Activated naive CD8-positive, alpha-beta T cell (primary cell): ENCODE results near the gene MKLN1.
"Not testable (repeated sequence)": the region's sequence is repeated elsewhere in the genome, so short reads cannot be mapped to it uniquely, and the experiment has no call there.

Experiments
- H3K27ac Mint-ChIP-seq: one replicate; pipeline ENCODE4 v1.8.0; 2021; ENCODE audit warnings: mixed read lengths
- H3K27me3 Mint-ChIP-seq: one replicate; pipeline ENCODE4 v1.8.0; 2021; ENCODE audit warnings: mixed read lengths
- H3K36me3 Mint-ChIP-seq: one replicate; pipeline ENCODE4 v1.8.0; 2021; ENCODE audit warnings: mixed read lengths
- H3K4me1 Mint-ChIP-seq: one replicate; pipeline ENCODE4 v1.8.0; 2021; ENCODE audit warnings: low read depth, mixed read lengths
- H3K4me3 Mint-ChIP-seq: one replicate; pipeline ENCODE4 v1.8.0; 2021; ENCODE audit warnings: mild to moderate bottlenecking, mixed read lengths
- H3K9me3 Mint-ChIP-seq: one replicate; pipeline ENCODE4 v1.8.0; 2021; ENCODE audit warnings: low read depth, mixed read lengths

Gene MKLN1

GRCh38 chr7:131385039-131385605 is 57.4 kb downstream of the MKLN1 start:
- H3K27ac Mint-ChIP-seq: no peak overlapping the region
- peaks cover 43% of the 10 kb centered on the region for H3K4me1 Mint-ChIP-seq
- H3K9me3 Mint-ChIP-seq: no peaks in the 10 kb centered on the region
- H3K36me3 Mint-ChIP-seq: peaks cover 14% of the 10 kb centered on the region
- H3K27me3 Mint-ChIP-seq: no peaks in the 10 kb centered on the region
- H3K4me3 Mint-ChIP-seq: no peak overlapping the region

- no peaks in the 10 kb centered on the region for H3K9me3 Mint-ChIP-seq
- peaks cover 36% of the 10 kb centered on the region for H3K4me1 Mint-ChIP-seq
- H3K27ac Mint-ChIP-seq: no peak overlapping the region
- H3K36me3 Mint-ChIP-seq: peaks cover 21% of the 10 kb centered on the region
- H3K4me3 Mint-ChIP-seq: no peak overlapping the region
- H3K27me3 Mint-ChIP-seq: no peaks in the 10 kb centered on the region
These were observed 60.5 kb downstream of the MKLN1 start for GRCh38 chr7:131388126-131388525.

GRCh38 chr7:131390275-131390674 is 62.6 kb downstream of the MKLN1 start:
- Mint-ChIP-seq H3K4me1 (peaks cover 25% of the 10 kb centered on the region), H3K27ac (no peak overlapping the region), H3K9me3 (no peaks in the 10 kb centered on the region), H3K36me3 (peaks cover 15% of the 10 kb centered on the region), H3K27me3 (no peaks in the 10 kb centered on the region), H3K4me3 (no peak overlapping the region)

GRCh38 chr7:131391145-131391544 is 63.5 kb downstream of the MKLN1 start:
- H3K27ac Mint-ChIP-seq: no peak overlapping the region
- H3K4me3 Mint-ChIP-seq: no peak overlapping the region

GRCh38 chr7:131400681-131401176 is 73.1 kb downstream of the MKLN1 start:
- no peaks in the 10 kb centered on the region for H3K27me3 Mint-ChIP-seq
- peaks cover 33% of the 10 kb centered on the region for H3K36me3 Mint-ChIP-seq
- H3K9me3 Mint-ChIP-seq: peaks cover 8% of the 10 kb centered on the region
- H3K4me1 Mint-ChIP-seq: peaks cover 28% of the 10 kb centered on the region
- H3K27ac Mint-ChIP-seq: no peak overlapping the region
- H3K4me3 Mint-ChIP-seq: no peak overlapping the region

More at GRCh38 chr7:131391145-131391544, 63.5 kb downstream of the MKLN1 start:
- Mint-ChIP-seq H3K27me3 (no peaks in the 10 kb centered on the region), H3K36me3 (peaks cover 13% of the 10 kb centered on the region), H3K4me1 (peaks cover 23% of the 10 kb centered on the region), H3K9me3 (no peaks in the 10 kb centered on the region)

- peaks cover 8% of the 10 kb centered on the region for H3K9me3 Mint-ChIP-seq
- H3K4me3 Mint-ChIP-seq: no peak overlapping the region
- peaks cover 33% of the 10 kb centered on the region for H3K36me3 Mint-ChIP-seq
- no peaks in the 10 kb centered on the region for H3K27me3 Mint-ChIP-seq
- H3K4me1 Mint-ChIP-seq: peaks cover 28% of the 10 kb centered on the region
- H3K27ac Mint-ChIP-seq: no peak overlapping the region
These were observed 73.5 kb downstream of the MKLN1 start for GRCh38 chr7:131401194-131401593.

GRCh38 chr7:131403322-131403721 is 75.6 kb downstream of the MKLN1 start:
- H3K27ac Mint-ChIP-seq: no peak overlapping the region

GRCh38 chr7:131404226-131404911 is 76.7 kb downstream of the MKLN1 start:
- peaks cover 8% of the 10 kb centered on the region for H3K9me3 Mint-ChIP-seq
- peaks cover 27% of the 10 kb centered on the region for H3K4me1 Mint-ChIP-seq
- no peaks in the 10 kb centered on the region for H3K27me3 Mint-ChIP-seq
- no peak overlapping the region for H3K27ac Mint-ChIP-seq
- peaks cover 30% of the 10 kb centered on the region for H3K36me3 Mint-ChIP-seq
- no peak overlapping the region for H3K4me3 Mint-ChIP-seq

More at GRCh38 chr7:131403322-131403721, 75.6 kb downstream of the MKLN1 start:
- H3K4me3 Mint-ChIP-seq: no peak overlapping the region
- peaks cover 32% of the 10 kb centered on the region for H3K4me1 Mint-ChIP-seq
- H3K36me3 Mint-ChIP-seq: peaks cover 31% of the 10 kb centered on the region
- no peaks in the 10 kb centered on the region for H3K27me3 Mint-ChIP-seq
- H3K9me3 Mint-ChIP-seq: peaks cover 8% of the 10 kb centered on the region

- H3K27me3 Mint-ChIP-seq: no peaks in the 10 kb centered on the region
- no peak overlapping the region for H3K4me3 Mint-ChIP-seq
- H3K36me3 Mint-ChIP-seq: peaks cover 3% of the 10 kb centered on the region
- H3K4me1 Mint-ChIP-seq: peaks cover 14% of the 10 kb centered on the region
- no peaks in the 10 kb centered on the region for H3K9me3 Mint-ChIP-seq
- no peak overlapping the region for H3K27ac Mint-ChIP-seq
These were observed 81.6 kb downstream of the MKLN1 start for GRCh38 chr7:131409129-131409766.

GRCh38 chr7:131412031-131412430 is 84.4 kb downstream of the MKLN1 start:
- peaks cover 3% of the 10 kb centered on the region for H3K36me3 Mint-ChIP-seq
- H3K27me3 Mint-ChIP-seq: no peaks in the 10 kb centered on the region
- H3K4me3 Mint-ChIP-seq: no peak overlapping the region
- peaks cover 5% of the 10 kb centered on the region for H3K4me1 Mint-ChIP-seq
- H3K27ac Mint-ChIP-seq: no peak overlapping the region
- no peaks in the 10 kb centered on the region for H3K9me3 Mint-ChIP-seq

GRCh38 chr7:131413711-131414110 is 86.0 kb downstream of the MKLN1 start:
- Mint-ChIP-seq H3K9me3 (no peaks in the 10 kb centered on the region), H3K27ac (no peak overlapping the region), H3K27me3 (no peaks in the 10 kb centered on the region), H3K36me3 (peaks cover 4% of the 10 kb centered on the region), H3K4me3 (no peak overlapping the region), H3K4me1 (no peaks in the 10 kb centered on the region)

- H3K36me3 Mint-ChIP-seq: peaks cover 4% of the 10 kb centered on the region
- H3K27me3 Mint-ChIP-seq: no peaks in the 10 kb centered on the region
- no peak overlapping the region for H3K4me3 Mint-ChIP-seq
- peaks cover 16% of the 10 kb centered on the region for H3K4me1 Mint-ChIP-seq
- no peak overlapping the region for H3K27ac Mint-ChIP-seq
- H3K9me3 Mint-ChIP-seq: no peaks in the 10 kb centered on the region
These were observed 96.6 kb downstream of the MKLN1 start for GRCh38 chr7:131424219-131424822.

- H3K4me3 Mint-ChIP-seq: no peak overlapping the region
- peaks cover 10% of the 10 kb centered on the region for H3K4me1 Mint-ChIP-seq
- peaks cover 4% of the 10 kb centered on the region for H3K36me3 Mint-ChIP-seq
- H3K27ac Mint-ChIP-seq: no peak overlapping the region
- no peaks in the 10 kb centered on the region for H3K9me3 Mint-ChIP-seq
- H3K27me3 Mint-ChIP-seq: no peaks in the 10 kb centered on the region
These were observed 98.3 kb downstream of the MKLN1 start for GRCh38 chr7:131425992-131426391.

- H3K4me3 Mint-ChIP-seq, H3K27ac Mint-ChIP-seq, H3K4me1 Mint-ChIP-seq, H3K9me3 Mint-ChIP-seq, H3K27me3 Mint-ChIP-seq: not testable (repeated sequence)
- peaks cover 22% of the 10 kb centered on the region for H3K36me3 Mint-ChIP-seq
These were observed 103.2 kb downstream of the MKLN1 start for GRCh38 chr7:131430826-131431225.

GRCh38 chr7:131431289-131431688 is 103.6 kb downstream of the MKLN1 start:
- no peaks in the 10 kb centered on the region for H3K27me3 Mint-ChIP-seq
- no peaks in the 10 kb centered on the region for H3K9me3 Mint-ChIP-seq
- H3K4me1 Mint-ChIP-seq: peaks cover 7% of the 10 kb centered on the region
- H3K4me3 Mint-ChIP-seq: no peak overlapping the region
- peaks cover 22% of the 10 kb centered on the region for H3K36me3 Mint-ChIP-seq
- H3K27ac Mint-ChIP-seq: no peak overlapping the region
